ENCODE data around the gene C16orf74.

The C16orf74 gene

DNA sequence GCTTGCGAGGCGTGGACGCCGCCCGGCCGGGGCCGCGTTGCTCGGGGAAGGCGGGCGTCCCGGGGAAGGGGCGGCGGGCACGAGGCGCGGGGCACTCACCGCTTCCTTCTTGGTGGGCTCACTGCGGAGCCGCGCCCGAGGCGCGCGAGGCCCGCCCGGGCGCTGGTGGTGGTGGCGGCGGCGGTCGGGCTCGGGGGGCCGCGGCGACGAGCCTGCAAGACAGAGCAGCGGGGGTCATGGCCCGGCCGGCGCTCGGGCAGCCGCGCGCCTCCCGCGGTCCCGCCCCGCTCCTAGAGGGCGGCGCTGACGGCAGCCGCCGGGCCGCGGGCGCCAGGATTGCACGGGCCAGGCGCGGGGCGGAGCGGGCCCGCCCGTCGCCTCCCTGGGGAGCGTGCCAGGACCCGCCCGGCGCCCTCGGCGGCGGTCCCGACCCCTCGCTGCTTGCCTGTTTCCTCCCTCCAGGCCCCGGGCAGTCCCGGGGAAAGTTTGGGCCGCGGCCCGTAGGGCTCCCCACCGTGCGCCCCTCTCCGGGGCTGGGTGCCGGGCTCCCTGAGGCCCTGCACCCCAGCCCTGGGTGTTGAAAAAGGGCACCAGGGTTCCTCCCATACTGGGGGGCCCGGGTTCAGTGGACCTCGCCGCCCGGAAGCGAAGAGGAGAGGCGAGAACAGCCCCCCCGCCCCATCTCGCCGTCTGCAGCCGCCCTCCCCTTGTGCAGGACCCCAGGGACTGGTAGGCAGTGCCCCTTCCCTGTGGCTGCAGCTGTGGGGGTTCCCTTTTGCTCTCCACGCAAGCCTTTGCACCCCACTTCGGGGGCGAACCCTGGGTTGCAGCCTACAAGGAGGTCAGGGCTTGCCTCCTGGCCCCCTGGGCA is at the start of gene C16orf74:
Gene C16orf74, minus strand, starts transcription at position 270 of the 871 bp plus-strand sequence. CDS start 15,879 bp downstream, outside the sequence.
- DNase-seq (ENCODE audit: low read depth) = no peak

DNA sequence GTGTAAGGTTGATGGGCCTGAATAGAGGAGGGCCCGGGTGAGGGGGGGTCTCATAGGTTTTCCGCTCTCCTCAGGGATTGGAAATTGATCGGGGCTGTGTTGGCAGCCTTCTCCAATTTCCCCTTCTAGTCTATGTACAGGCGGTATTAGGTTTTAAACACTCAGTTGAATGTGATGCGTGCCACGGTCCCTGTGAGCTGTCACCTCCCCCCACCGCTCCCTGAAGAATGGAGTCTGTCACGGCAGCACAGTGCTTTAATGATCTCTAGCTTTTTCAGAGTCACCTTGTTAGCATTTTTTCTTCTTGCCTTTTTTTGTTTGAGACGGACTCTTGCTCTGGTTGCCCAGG is 49.4 kb upstream of the C16orf74 start:
- peak; percentile 10 for DNase-seq (ENCODE audit: low read depth)

DNA sequence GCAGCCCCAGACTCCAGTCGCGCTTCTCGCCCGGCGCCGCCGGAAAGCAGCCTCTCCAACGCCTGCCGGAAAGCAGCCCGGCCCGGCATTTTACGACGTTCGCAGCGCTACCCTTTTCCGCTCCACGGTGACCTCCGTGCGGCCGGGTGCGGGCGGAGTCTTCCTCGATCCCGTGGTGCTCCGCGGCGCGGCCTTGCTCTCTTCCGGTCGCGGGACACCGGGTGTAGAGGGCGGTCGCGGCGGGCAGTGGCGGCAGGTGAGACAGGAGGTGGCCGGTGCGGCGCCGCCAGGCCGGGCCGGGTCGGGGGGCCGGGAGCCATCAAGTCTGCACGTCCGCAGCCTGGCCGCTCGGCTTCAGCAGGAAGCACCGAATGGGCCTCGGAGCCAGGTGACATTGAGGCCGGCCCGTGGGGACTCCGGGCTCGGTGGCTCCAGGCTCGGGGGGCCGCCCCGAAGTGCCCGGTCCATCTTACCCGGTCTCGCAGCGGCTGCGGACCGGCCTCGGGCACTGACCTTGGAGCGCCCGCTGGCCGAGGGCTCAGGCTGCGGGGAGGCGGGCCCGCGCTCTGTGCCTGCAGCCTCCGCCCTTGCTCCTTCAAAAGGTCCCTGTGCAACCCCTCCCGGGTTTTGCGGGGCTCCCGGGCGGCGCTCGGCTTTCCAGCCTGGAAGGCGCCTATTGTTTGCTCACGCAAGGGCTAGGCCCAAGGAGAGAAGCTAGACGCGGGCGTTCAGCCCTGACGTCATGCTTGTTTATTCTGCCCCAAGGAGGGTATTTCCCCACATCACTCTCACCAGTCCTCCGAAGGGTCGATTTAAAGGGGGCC is 48.8 kb upstream of the C16orf74 start, which contains the start of the genes COX4I1 and EMC8:
Gene COX4I1, plus strand, starts transcription at position 199 of the 824 bp plus-strand sequence. CDS start 1,511 bp downstream, outside the sequence.
Gene EMC8, minus strand, starts transcription at position 48 of the 824 bp plus-strand sequence. CDS start 249 bp downstream, outside the sequence.
- peak; percentile 95 for DNase-seq (ENCODE audit: low read depth)

DNA sequence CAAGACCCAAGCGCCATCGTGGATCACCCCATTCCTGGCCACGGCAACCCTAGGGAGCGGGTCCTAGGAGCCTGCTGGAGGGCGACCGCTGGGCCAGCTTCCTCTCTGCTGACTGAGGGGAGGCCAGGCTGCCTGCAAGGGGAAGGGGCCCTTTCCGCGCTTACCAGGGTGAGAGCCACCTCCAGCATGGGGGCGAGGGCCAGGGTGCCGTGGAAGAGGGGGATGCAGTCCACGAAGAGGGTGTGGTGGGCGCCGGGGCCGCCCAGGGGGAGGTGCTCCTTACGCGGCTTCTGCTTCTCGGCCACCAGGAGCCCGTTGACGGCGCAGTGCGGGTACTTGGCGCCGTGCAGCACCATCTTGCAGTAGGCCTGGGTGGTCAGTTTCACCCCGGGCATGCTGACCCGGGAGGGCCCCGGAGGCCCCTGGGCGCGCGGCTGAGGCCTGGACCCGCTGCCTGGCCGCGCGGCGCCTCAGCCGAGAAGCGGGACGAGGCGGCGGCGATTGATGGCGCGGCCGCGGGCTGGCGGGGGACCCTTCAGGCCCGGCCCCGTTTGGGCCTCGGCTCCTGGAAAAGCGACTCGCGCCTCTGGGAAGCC is 48.1 kb upstream of the C16orf74 start:
- DNase-seq (ENCODE audit: low read depth) = peak; percentile 29

DNA sequence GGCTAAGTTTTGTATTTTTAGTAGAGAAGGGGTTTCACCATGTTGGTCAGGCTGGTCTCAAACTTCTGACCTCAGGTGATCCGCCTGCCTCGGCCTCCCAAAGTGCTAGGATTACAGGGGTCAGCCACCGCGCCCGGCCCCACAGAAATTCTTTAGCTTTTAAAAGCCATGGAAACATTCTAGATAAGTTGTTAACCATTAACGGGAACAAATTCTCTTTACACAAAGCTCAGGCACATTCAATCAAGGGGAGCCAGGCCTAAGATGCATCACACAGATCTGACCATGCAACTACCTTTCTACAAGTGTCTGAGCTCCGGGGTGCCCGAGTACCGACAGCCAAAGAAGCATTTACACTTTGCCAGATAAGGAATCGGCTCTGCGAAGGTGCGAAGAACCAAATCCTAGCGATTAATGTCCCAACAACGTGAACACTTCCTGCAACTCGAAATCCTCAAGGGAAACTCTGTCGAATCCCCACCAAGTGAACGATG is 47.4 kb upstream of the C16orf74 start:
- DNase-seq (ENCODE audit: low read depth) = no peak

DNA sequence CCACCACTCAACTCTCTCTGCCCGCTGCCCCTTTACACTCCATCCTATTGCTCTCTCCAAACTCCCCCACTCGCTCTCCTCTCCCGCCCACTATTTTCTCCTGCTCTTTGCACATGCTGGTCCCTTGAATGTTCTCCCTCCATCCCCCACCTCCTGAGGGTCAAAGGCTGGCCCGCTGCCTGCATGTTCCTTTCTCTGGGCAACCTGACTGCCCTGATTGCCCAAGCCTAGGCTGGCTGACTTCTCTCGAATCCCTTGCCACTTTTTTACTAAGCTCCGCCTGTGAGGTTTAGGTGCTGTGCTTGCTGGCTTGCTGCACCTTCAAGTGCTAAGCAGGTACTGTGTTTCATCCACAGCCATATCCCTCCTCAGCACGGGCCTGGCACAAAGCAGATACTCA is 45.7 kb upstream of the C16orf74 start:
- DNase-seq (ENCODE audit: low read depth) = no peak

DNA sequence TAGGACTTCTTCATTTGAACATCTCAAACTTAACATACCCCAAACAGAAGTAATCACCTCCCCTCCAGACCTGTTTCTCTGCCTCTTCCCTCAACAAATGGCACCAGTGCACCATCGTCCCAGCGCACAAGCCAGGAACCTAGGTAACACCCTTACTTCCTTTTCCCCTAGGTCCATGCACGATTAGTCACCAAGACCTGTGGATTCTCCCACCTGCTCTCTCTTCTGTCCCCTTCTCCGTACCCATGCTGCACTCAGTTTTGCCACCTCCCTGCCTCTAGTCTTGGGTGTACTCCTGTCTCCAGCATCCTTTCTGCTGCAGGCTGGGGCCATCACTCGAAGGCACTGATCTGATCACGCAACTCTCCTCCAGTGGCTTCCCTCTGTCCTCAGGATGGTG is 45.3 kb upstream of the C16orf74 start:
- DNase-seq (ENCODE audit: low read depth) = no peak

DNA sequence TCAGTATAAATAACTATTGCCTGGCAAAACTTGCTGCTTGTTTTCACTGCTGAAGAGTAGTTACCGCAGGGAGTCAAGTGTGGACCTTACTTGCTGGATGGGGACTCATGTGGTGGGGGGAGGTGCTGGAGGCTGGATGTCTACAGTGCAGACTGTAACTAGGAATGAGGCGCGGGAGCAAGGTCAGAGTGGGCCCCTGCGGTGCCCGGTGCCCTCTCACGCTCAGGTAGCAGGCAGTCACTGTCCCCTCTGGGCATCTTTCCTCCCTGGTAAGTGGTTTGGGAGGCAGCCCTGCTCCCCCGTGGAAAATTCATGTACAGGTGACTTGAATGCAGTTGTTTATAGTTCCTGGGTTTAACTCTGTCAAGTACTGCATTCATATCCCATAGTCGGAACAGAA is 43.8 kb upstream of the C16orf74 start:
- DNase-seq (ENCODE audit: low read depth) = no peak

DNA sequence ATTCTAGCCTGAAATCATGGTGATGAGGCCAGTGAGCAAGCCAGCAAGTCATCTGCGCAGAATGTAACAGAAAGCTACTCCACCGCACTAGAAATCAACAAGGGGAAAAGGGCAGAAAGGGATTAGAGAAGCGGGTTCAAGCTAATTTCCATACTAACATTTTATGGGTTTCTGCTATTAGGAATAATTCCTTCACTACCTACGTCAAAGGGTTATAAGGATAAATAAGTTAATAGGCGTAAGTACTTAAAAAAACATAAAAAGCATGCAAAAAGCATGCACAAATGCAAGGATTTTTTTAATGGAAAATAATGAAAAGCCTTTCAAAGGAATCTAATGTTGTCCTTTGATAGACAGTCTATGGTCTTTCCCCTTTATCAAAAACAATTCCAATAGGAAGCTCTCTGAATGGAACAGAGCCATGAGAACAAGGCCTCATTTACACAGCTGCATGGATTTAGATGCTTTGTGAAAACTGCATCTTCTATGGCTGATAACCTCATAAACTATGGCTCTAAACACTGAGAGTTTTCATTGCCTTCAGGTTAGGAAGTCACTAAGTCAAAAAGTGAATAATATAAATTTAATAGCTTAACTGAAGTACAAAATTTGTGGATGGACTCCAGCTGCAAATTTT is 42.9 kb upstream of the C16orf74 start:
- DNase-seq (ENCODE audit: low read depth) = no peak

DNA sequence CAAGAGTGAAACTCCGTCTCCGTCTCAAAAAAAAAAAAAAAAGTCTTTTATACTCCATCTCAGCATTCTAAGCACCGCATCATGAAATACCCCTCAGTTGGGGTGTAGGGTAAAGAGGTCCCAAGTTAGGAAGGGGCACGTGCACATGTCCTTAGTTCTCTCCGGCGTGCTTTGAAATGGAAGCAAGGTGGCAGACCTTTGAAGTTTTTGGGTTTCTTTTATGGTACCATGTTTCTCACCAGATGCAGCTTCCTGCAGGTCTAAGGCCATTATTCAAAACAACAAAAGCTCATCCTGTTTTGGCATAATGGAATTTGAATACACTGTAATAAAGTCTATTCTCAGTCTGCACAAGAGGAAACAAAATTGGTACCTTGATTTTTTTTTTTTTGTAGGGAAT is 38.9 kb upstream of the C16orf74 start:
- DNase-seq (ENCODE audit: low read depth) = no peak

DNA sequence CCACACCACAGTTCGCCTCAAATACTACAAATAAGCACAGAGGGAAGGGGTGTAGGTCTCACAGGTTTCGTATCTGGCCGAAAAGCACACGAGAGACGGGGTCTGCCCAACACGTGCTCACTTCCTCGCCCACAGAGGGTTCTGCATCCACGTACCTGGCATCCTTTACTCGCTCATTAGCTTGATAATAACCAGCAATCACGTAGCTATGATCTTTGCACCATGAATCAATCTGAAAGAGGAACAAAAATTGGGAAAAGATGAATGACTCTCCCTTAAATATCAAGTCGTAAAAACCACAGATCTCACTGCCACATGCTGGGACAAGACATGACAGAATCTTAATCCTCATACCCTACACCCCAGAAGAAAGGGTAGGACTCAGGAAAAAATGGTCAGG is 37.9 kb upstream of the C16orf74 start:
- DNase-seq (ENCODE audit: low read depth) = no peak

DNA sequence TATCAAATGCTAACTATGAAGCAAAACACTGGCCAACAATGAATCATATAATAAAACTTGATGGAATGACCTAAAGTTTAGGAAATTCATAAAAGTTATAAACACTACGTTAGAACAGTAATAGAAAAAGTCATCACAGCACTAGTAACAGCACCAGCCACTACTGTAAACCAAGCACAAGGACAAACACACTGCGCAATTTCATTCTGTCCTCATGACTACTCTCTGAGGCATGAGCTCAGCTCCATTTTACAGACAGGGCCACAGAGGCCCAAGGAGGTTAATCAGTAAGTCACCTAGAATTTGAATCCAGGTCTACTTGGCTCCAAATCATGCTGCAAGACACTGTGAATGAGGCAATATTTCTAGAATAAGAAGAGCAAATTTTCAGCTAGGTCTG is 35.0 kb upstream of the C16orf74 start:
- no peak for DNase-seq (ENCODE audit: low read depth)

DNA sequence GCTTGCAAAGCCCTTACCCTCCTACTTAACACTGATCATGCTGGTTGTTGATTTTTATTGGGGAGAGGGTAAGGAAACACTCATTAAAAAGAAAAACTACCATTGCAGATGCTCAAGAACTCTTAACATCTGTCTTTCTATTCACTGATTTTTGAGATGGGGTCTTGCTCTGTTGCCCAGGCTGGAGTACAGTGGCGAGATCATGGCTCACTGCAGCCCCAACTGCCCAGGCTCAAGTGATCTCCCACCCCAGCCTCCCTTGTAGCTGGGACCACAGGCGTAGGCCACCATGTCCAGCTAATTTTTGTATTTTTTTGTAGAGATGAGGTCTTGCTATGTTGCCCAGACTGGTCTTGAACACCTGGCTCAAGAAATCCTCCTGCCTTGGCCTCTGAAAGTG is 33.9 kb upstream of the C16orf74 start:
- DNase-seq (ENCODE audit: low read depth) = no peak

DNA sequence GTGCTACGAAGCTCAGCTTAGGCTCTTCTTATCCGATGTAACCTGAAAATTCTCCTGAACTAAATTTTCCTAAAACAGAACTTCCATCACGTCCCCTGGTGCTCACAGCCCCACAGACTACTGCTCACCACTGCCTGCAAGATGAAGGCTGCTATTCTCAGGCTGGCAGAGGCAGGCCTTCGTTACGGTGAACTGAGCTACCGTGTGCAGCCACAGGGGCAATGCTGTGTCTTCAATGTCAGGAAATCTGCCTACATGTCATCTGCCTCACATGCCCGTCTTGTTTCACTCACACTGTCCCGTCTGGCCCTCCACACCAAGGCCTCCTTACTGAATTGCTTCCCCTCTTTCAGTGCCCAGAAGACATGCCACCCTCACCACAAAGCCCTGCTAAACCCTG is 32.5 kb upstream of the C16orf74 start:
- DNase-seq (ENCODE audit: low read depth) = no peak

DNA sequence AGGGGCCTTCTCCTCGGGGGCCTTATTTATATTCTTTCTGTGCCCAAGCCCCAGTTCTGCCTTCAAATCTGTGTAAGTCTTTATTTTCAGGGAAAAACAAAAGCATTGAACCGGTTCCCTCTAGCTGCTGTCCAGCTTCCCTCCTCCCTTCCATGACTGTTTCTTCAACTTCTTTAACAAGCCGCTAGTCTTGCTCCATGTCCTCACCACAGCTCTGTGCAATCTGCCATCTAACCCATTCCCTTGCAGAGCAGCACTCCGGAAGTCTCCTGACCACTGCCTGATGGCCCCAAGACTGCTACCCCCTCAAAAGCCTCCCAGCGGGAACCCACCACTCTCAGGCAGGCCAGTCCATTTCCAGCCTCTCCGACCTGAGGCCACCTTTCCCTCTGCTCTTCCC is 31.6 kb upstream of the C16orf74 start:
- no peak for DNase-seq (ENCODE audit: low read depth)

DNA sequence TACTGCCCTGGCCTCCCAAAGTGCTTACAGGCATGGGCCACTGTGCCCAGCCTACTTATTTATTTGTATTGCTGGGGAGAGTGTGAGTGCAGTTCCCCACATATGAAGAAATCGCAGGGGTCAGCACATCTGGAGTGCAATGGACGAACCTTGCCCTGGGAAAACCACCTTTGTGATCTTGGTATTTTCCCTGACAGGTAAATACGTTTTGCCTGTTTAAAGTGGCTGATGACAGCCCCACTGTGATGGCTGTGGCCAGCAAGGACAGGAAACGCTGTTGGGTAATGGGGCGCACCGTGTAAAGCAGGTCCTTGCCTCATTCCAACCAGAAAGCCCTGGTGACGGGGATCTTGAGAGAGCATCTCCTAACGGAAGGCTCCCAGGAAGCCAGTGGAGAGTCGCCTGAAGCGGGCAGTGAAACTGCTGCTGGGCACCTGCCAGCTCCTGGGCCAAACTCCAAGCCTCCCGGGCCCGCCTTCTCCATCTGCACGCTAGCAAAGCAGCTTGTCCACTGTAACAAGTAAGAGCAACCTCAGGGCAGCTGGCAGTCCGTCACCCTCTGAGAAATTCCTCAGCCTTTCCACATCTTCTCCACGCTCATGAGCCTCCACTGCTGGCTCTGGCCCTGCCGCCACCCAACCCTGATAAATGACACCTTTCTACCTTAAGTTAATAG is 30.9 kb upstream of the C16orf74 start:
- DNase-seq (ENCODE audit: low read depth) = no peak

DNA sequence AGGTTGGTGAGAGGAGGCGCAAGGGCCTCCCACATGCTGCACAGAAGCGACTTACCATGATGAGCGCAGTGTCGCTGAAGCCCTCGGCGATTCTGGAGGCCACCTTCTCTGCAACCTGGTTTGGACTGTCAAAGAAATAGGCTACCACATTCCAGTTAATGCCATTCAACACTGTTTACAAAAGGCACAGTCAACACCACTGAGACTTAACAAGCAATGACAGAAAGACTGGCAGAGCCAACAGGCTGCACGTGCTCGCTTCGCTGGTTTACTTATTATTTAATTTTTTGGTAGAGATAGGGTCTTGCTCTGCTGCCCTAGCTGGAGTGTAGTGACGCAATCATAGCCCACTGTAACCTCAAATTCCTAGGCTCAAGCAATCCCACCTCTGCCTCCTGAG is 30.3 kb upstream of the C16orf74 start:
- no peak for DNase-seq (ENCODE audit: low read depth)

DNA sequence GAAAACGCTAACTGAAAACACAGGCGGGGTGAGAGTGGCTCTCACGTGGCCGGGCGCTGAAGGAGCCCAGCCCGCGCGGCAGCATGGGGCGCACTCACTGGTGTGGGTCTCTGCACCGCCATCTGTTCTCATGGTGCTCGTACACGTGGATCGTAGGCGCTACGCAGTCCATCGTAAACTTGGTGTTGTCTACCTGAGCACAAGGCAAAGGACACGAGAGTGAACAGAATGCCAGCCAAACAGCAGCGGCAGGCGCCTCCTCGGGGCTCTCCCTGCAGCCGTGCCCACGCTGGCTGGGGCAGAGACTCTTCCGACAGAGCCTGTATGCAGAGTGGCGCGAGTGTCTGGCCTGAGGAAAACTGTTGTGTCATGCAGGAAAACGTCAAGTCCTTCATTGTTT is 29.4 kb upstream of the C16orf74 start:
- DNase-seq (ENCODE audit: low read depth) = no peak

DNA sequence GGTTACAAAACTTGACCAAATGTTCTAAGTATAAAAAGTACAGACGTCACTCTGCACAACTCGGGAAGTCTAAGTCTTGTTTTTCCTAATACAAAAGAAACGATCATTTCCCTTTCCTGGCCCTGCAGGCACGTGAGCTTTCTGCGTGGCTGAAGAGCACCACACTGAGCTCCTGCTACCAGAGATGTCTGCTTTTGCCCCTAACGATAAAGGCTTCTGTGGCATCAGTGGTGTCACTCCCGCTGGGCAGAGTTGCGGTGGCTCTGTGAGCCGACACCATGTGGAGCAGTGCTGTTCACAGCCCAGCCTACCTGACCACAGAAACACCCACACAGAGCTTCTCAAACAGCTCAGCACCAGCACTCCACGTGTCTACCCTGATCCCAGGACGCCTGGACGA is 28.0 kb upstream of the C16orf74 start:
- DNase-seq (ENCODE audit: low read depth) = peak; percentile 8

DNA sequence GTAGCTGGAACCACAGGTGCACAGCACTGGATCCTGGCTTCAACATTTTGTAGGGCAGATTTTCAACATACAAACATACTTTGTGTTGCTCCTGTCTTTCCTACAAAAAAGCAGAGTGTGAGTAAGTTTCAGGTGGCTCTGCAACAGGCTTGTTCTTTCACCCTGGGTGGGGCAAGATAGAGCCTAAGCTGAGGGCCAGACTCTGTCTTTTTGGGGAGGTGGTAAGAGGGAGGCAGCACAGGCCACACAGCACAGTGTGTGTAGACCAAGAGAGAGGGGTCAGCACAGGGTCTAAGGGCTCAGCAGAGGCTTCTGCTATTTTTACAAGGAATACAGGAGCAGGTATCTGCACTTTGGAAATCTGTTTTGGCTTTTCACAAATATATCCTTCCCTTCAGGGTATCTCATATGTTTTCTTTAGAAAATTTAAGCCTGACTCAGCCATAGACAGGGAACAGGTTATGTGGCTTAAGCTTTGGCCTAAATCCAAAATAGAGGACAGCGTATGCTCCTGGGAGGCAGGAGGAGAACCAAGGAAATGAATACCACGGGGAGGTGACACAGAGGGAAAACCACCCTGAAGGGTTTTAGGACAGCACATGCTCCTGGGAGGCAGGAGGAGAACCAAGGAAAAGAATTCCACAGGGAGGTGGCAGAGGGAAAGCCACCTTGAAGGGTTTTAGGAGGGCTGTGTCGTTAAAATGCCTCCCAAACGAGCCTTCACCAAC is 26.9 kb upstream of the C16orf74 start:
- no peak for DNase-seq (ENCODE audit: low read depth)

DNA sequence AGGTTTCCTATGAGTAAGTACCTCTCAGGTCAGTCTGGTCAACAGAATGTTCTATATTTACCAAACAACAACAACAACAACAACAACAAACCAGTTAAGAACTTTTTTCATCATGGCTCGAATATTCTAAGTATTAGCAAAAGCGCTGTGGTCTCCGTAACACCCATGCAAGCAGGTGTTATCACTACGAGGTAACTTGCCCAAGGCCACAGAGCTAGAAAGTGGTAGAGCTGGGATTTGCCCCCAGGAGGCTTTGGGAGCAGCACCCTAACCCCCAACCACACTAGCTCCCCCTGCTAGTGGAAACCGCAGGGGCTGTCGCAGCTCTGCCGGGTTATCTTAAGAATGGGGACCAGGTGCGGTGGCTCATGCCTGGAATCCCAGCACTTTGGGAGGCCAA is 23.9 kb upstream of the C16orf74 start:
- no peak for DNase-seq (ENCODE audit: low read depth)

All from activated T-cell treated with anti-CD3 and anti-CD28 coated beads for 48 hours (primary cell).